ENCODE measurements around the gene SHH. TPM values are rescaled to one million over a fixed set of nuclear protein-coding genes. Genes with fewer than 3 reads are reported as not detected.
A peak's percentile ranks its signal among the peaks of the same experiment; 100 is the strongest.

SHH gene
- total and polyA plus RNA-seq, 2 of the 13 experiments (the other 11 are each of a cell fraction or from before 2014, with no cell fraction given) = 1.9 to 3.4 TPM

DNA sequence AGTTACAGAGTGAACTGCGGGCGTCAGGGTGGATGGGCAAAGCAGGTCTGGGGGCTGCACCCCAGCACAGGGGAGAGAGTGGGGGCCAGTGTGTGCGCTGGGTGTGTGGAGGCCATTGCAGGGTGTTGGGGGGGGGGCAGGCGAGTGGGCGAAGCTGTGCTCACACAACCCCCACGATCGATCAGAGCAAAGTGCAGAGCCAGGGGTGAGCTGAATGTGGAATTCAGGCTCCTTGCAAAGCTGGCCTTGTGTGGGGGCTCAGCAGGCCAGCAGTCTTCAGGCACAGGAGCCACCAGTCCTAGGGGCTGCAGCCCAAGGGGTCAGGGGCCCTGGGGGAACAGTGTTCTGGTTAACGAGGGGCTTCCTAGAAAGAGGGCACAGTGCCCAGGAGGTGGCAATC lies 862 bp upstream of the SHH start (continued):
- TF ChIP-seq TRIM24 (CRISPR knock-in tag; IDR thresholded peaks at IDR 0.05) = no peak
- TF ChIP-seq ZNF720 (CRISPR knock-in tag; IDR thresholded peaks at IDR 0.05) = no peak
- TF ChIP-seq ZNF839 (CRISPR knock-in tag; IDR thresholded peaks at IDR 0.05; ENCODE audit: borderline replicate concordance) = no peak
- TF ChIP-seq NCOA1 (CRISPR knock-in tag; IDR thresholded peaks at IDR 0.05) = no peak
- TF ChIP-seq, protein P1, sequence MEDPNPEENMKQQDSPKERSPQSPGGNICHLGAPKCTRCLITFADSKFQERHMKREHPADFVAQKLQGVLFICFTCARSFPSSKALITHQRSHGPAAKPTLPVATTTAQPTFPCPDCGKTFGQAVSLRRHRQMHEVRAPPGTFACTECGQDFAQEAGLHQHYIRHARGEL (CRISPR knock-in tag; IDR thresholded peaks at IDR 0.05) = no peak
- TF ChIP-seq ZFP62 (CRISPR knock-in tag; IDR thresholded peaks at IDR 0.05) = no peak
- no peak for TF ChIP-seq CBX1 (IDR thresholded peaks at IDR 0.05; ENCODE audit: low read depth)
- TF ChIP-seq MTA1 (CRISPR knock-in tag; IDR thresholded peaks at IDR 0.05; ENCODE audit: borderline replicate concordance) = peak; percentile 98
- no peak for TF ChIP-seq GZF1 (CRISPR knock-in tag; IDR thresholded peaks at IDR 0.05)
- TF ChIP-seq, protein P2, sequence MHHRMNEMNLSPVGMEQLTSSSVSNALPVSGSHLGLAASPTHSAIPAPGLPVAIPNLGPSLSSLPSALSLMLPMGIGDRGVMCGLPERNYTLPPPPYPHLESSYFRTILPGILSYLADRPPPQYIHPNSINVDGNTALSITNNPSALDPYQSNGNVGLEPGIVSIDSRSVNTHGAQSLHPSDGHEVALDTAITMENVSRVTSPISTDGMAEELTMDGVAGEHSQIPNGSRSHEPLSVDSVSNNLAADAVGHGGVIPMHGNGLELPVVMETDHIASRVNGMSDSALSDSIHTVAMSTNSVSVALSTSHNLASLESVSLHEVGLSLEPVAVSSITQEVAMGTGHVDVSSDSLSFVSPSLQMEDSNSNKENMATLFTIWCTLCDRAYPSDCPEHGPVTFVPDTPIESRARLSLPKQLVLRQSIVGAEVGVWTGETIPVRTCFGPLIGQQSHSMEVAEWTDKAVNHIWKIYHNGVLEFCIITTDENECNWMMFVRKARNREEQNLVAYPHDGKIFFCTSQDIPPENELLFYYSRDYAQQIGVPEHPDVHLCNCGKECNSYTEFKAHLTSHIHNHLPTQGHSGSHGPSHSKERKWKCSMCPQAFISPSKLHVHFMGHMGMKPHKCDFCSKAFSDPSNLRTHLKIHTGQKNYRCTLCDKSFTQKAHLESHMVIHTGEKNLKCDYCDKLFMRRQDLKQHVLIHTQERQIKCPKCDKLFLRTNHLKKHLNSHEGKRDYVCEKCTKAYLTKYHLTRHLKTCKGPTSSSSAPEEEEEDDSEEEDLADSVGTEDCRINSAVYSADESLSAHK (CRISPR knock-in tag; IDR thresholded peaks at IDR 0.05; ENCODE audit: borderline replicate concordance) = no peak
- TF ChIP-seq, protein P3, sequence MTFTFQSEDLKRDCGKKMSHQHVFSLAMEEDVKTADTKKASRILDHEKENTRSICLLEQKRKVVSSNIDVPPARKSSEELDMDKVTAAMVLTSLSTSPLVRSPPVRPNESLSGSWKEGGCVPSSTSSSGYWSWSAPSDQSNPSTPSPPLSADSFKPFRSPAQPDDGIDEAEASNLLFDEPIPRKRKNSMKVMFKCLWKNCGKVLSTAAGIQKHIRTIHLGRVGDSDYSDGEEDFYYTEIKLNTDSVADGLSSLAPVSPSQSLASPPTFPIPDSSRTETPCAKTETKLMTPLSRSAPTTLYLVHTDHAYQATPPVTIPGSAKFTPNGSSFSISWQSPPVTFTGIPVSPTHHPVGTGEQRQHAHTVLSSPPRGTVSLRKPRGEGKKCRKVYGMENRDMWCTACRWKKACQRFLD (CRISPR knock-in tag; IDR thresholded peaks at IDR 0.05; ENCODE audit: borderline replicate concordance) = no peak
- TF ChIP-seq KAT7 (CRISPR knock-in tag; IDR thresholded peaks at IDR 0.05; ENCODE audit: borderline replicate concordance) = no peak
- no peak for TF ChIP-seq ZNF773 (CRISPR knock-in tag; IDR thresholded peaks at IDR 0.05; ENCODE audit: borderline replicate concordance)
- TF ChIP-seq GATAD1 (CRISPR knock-in tag; IDR thresholded peaks at IDR 0.05) = no peak
- TF ChIP-seq, protein P4, sequence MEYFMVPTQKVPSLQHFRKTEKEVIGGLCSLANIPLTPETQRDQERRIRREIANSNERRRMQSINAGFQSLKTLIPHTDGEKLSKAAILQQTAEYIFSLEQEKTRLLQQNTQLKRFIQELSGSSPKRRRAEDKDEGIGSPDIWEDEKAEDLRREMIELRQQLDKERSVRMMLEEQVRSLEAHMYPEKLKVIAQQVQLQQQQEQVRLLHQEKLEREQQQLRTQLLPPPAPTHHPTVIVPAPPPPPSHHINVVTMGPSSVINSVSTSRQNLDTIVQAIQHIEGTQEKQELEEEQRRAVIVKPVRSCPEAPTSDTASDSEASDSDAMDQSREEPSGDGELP (IDR thresholded peaks at IDR 0.05; ENCODE audit: borderline replicate concordance, low read depth) = no peak
- TF ChIP-seq ZNF776 (CRISPR knock-in tag; IDR thresholded peaks at IDR 0.05) = no peak
- TF ChIP-seq ZNF431 (CRISPR knock-in tag; IDR thresholded peaks at IDR 0.05; ENCODE audit: borderline replicate concordance, low read depth) = no peak
- TF ChIP-seq, protein P5, sequence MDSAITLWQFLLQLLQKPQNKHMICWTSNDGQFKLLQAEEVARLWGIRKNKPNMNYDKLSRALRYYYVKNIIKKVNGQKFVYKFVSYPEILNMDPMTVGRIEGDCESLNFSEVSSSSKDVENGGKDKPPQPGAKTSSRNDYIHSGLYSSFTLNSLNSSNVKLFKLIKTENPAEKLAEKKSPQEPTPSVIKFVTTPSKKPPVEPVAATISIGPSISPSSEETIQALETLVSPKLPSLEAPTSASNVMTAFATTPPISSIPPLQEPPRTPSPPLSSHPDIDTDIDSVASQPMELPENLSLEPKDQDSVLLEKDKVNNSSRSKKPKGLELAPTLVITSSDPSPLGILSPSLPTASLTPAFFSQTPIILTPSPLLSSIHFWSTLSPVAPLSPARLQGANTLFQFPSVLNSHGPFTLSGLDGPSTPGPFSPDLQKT (CRISPR knock-in tag; IDR thresholded peaks at IDR 0.05; ENCODE audit: borderline replicate concordance) = no peak
- no peak for TF ChIP-seq POLR2G (IDR thresholded peaks at IDR 0.05; ENCODE audit: low read depth, low read length)
- no peak for TF ChIP-seq MYNN (CRISPR knock-in tag; IDR thresholded peaks at IDR 0.05; ENCODE audit: low read depth)
- TF ChIP-seq SMAD1 (CRISPR knock-in tag; IDR thresholded peaks at IDR 0.05; ENCODE audit: borderline replicate concordance, low read depth) = no peak
- TF ChIP-seq ZFP1 (CRISPR knock-in tag; IDR thresholded peaks at IDR 0.05) = no peak

All from HepG2 (cell line).